GM21515 (cell line): ENCODE data around the gene TMEM258.
A peak's percentile ranks its signal among the peaks of the same experiment; 100 is the strongest.

Source experiments
- ATAC-seq: cut with Tn5 transposase; IDR thresholded peaks from one replicate; pipeline ENCODE4 v1.9.1; 2021; ENCODE audit not compliant: unreplicated experiment

The TMEM258 gene

GRCh38 chr11:61826930-61827570 is 34.7 kb upstream of the TMEM258 start:
- ATAC-seq, result peak; percentile 5

GRCh38 chr11:61820174-61820573 is 27.8 kb upstream of the TMEM258 start:
- no peak for ATAC-seq

- ATAC-seq, result no peak
Observed at GRCh38 chr11:61817471-61818202, 25.2 kb upstream of the TMEM258 start.

- ATAC-seq, result peak; percentile 46
Observed at GRCh38 chr11:61816736-61817455, 24.5 kb upstream of the TMEM258 start, which contains the start of gene FADS1. TSS of gene FADS1 (minus strand) at chr11:61817003. CDS start at chr11:61816929, 74 bp downstream.

- peak; percentile 26 for ATAC-seq
Observed at GRCh38 chr11:61815790-61816735, 23.7 kb upstream of the TMEM258 start.

- peak; percentile 44 for ATAC-seq
Observed at GRCh38 chr11:61814958-61815789, 22.8 kb upstream of the TMEM258 start.

GRCh38 chr11:61814247-61814957 is 22.0 kb upstream of the TMEM258 start:
- no peak for ATAC-seq

GRCh38 chr11:61812736-61813411 is 20.5 kb upstream of the TMEM258 start:
- ATAC-seq, result no peak

- no peak for ATAC-seq
Observed at GRCh38 chr11:61811831-61812230, 19.4 kb upstream of the TMEM258 start.

GRCh38 chr11:61810671-61811175 is 18.3 kb upstream of the TMEM258 start:
- ATAC-seq, result no peak

GRCh38 chr11:61806785-61807184 is 14.4 kb upstream of the TMEM258 start:
- no peak for ATAC-seq

GRCh38 chr11:61805146-61805545 is 12.7 kb upstream of the TMEM258 start:
- ATAC-seq, result no peak

- ATAC-seq, result no peak
Observed at GRCh38 chr11:61803889-61804647, 11.7 kb upstream of the TMEM258 start.

- ATAC-seq, result no peak
Observed at GRCh38 chr11:61802605-61803004, 10.2 kb upstream of the TMEM258 start.

- ATAC-seq, result no peak
Observed at GRCh38 chr11:61800331-61801281, 8.2 kb upstream of the TMEM258 start.

- no peak for ATAC-seq
Observed at GRCh38 chr11:61799665-61800284, 7.4 kb upstream of the TMEM258 start.
